ENCODE data around the gene SCUBE1. TPM values are rescaled to one million over a fixed set of nuclear protein-coding genes. Genes with fewer than 3 reads are reported as not detected.

Gene SCUBE1
- total RNA-seq, 1 donor from 2014 or later = 42.8 TPM

- H3K4me3 Mint-ChIP-seq = no peak overlapping the region
- no peaks in the 10 kb centered on the region for H3K9me3 Mint-ChIP-seq
- no peak for TF ChIP-seq CTCF (conservative IDR thresholded peaks at IDR 0.05)
- H3K36me3 Mint-ChIP-seq = no peaks in the 10 kb centered on the region
- H3K4me1 Mint-ChIP-seq (ENCODE audit: unreplicated experiment) = peaks cover 7% of the 10 kb centered on the region
- DNase-seq (ENCODE audit: extremely low spot score, unreplicated experiment) = no peak
- no peak overlapping the region for H3K27ac Mint-ChIP-seq
- H3K27me3 Mint-ChIP-seq = no peaks in the 10 kb centered on the region
These were observed 99.8 kb downstream of the SCUBE1 start for GRCh38 chr22:43243324-43243723.

GRCh38 chr22:43242627-43243026, 100.5 kb downstream of the SCUBE1 start:
- TF ChIP-seq CTCF (conservative IDR thresholded peaks at IDR 0.05) = no peak
- H3K36me3 Mint-ChIP-seq = no peaks in the 10 kb centered on the region
- peaks cover 7% of the 10 kb centered on the region for H3K4me1 Mint-ChIP-seq (ENCODE audit: unreplicated experiment)
- H3K27ac Mint-ChIP-seq = no peak overlapping the region
- DNase-seq (ENCODE audit: extremely low spot score, unreplicated experiment) = no peak
- no peak overlapping the region for H3K4me3 Mint-ChIP-seq
- peaks cover 3% of the 10 kb centered on the region for H3K27me3 Mint-ChIP-seq
- H3K9me3 Mint-ChIP-seq = no peaks in the 10 kb centered on the region

- no peaks in the 10 kb centered on the region for H3K36me3 Mint-ChIP-seq
- H3K27ac Mint-ChIP-seq = no peak overlapping the region
- DNase-seq (ENCODE audit: extremely low spot score, unreplicated experiment) = no peak
- peaks cover 3% of the 10 kb centered on the region for H3K27me3 Mint-ChIP-seq
- H3K4me3 Mint-ChIP-seq = no peak overlapping the region
- H3K9me3 Mint-ChIP-seq = no peaks in the 10 kb centered on the region
- peaks cover 7% of the 10 kb centered on the region for H3K4me1 Mint-ChIP-seq (ENCODE audit: unreplicated experiment)
- TF ChIP-seq CTCF (conservative IDR thresholded peaks at IDR 0.05) = no peak
These were observed 101.3 kb downstream of the SCUBE1 start for GRCh38 chr22:43241699-43242386.

- peaks cover 13% of the 10 kb centered on the region for H3K4me1 Mint-ChIP-seq (ENCODE audit: unreplicated experiment)
- TF ChIP-seq CTCF (conservative IDR thresholded peaks at IDR 0.05) = no peak
- no peaks in the 10 kb centered on the region for H3K36me3 Mint-ChIP-seq
- DNase-seq (ENCODE audit: extremely low spot score, unreplicated experiment) = no peak
- H3K4me3 Mint-ChIP-seq = no peak overlapping the region
- H3K27me3 Mint-ChIP-seq = peaks cover 3% of the 10 kb centered on the region
- H3K27ac Mint-ChIP-seq = no peak overlapping the region
- no peaks in the 10 kb centered on the region for H3K9me3 Mint-ChIP-seq
These were observed 102.0 kb downstream of the SCUBE1 start for GRCh38 chr22:43241138-43241597.

GRCh38 chr22:43240614-43241013, 102.6 kb downstream of the SCUBE1 start:
- H3K27me3 Mint-ChIP-seq = peaks cover 3% of the 10 kb centered on the region

More at GRCh38 chr22:43240614-43241013, 102.6 kb downstream of the SCUBE1 start:
- DNase-seq (ENCODE audit: extremely low spot score, unreplicated experiment) = no peak
- Mint-ChIP-seq H3K4me3 (no peak overlapping the region), H3K27ac (no peak overlapping the region), H3K9me3 (no peaks in the 10 kb centered on the region), H3K36me3 (no peaks in the 10 kb centered on the region), H3K4me1 (ENCODE audit: unreplicated experiment) (peaks cover 18% of the 10 kb centered on the region)
- no peak for TF ChIP-seq CTCF (conservative IDR thresholded peaks at IDR 0.05)
